ENCODE results near the gene PRDX1.
A peak's percentile ranks its signal among the peaks of the same experiment; 100 is the strongest.
"Not testable (repeated sequence)": the region's sequence is repeated elsewhere in the genome, so short reads cannot be mapped to it uniquely, and the experiment has no call there.

The PRDX1 gene

DNA sequence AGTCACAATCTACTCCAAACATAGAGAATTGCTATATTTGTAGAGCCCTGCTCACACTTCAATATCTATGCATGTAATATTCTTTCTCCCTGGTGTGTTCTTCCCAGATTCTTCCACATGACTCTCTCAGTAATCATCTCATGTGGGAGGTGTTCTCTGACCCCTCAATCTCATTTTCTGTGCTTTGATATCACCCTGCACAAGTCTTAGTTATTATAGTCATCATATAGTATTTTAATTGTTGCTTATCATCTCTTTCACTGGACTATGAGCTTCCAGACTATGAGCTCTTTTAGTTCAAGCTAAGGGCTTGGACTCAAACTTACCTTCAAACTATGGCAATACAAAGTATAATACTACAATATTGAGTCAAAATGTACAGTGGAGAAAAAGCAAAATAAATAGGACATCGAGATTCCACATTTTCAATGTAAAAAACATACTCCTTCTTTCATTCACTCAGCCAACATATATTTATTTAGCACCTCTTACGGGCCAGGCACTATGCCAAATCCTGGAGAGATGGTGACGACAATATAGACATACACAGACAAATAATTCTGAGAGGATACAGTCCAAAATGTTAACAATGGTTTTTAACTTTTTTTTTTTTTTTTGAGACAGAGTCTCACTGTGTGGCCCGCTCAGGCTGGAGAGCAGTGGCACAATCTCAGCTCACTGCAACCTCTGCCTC, 43.4 kb downstream of the PRDX1 start:
- TF ChIP-seq EZH2 (optimal IDR thresholded peaks at IDR 0.05; ENCODE audit: low read depth, low read length), result no peak
- TF ChIP-seq CTCF (IDR thresholded peaks at IDR 0.05; ENCODE audit: low read length), result no peak
- TF ChIP-seq EZH2phosphoT487 (IDR thresholded peaks at IDR 0.05; ENCODE audit: low read length), result no peak
- DNase-seq, result no peak
- Histone ChIP-seq H3K4me3 (ENCODE audit: low read length) (no peak overlapping the region), H3K9me3 (replicated peaks; ENCODE audit: insufficient read depth, low read length) (no peaks in the 10 kb centered on the region), H3K9me2 (replicated peaks; ENCODE audit: insufficient read depth, low read length) (no peaks in the 10 kb centered on the region), H4K20me1 (ENCODE audit: insufficient read depth, low read length) (no peaks in the 10 kb centered on the region), H3K36me3 (replicated peaks; ENCODE audit: insufficient read depth, low read length) (no peaks in the 10 kb centered on the region), H3K79me2 (ENCODE audit: low read length) (no peaks in the 10 kb centered on the region), H3K27me3 (replicated peaks; ENCODE audit: insufficient read depth, low read length) (no peaks in the 10 kb centered on the region), H3K4me2 (ENCODE audit: low read depth, low read length) (no peak overlapping the region), H2AFZ (ENCODE audit: low read length) (no peak overlapping the region), H3K9ac (ENCODE audit: low read length) (no peak overlapping the region), H3K4me1 (ENCODE audit: low read length) (peaks cover 2% of the 10 kb centered on the region; the same call in 1 of the 2 replicates), H3K27ac (ENCODE audit: low read length) (no peak overlapping the region), H3F3A (ENCODE audit: insufficient read depth, low read length) (peaks cover 7% of the 10 kb centered on the region; the same call in 1 of the 2 replicates)

DNA sequence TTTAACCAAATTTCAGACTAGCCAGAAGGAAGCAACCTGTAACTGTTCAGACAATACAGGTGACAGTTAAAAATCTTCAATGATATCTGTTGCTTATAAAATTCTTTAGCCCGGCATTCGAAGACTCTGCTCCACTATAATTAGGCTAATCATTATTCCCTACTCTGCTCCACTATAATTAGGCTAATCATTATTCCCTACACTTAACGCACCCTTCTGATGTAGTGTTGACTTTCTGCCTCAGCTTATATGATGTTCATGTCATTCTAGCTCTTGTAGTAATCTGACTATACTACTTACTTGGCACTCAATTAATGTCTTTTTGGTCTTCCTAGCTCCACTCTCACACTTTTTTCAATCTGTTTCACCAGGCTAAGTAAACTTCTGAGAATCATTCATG, 44.0 kb downstream of the PRDX1 start:
- Histone ChIP-seq H3K27ac (ENCODE audit: low read length) (no peak overlapping the region), H3K9me2 (replicated peaks; ENCODE audit: insufficient read depth, low read length) (no peaks in the 10 kb centered on the region), H3K79me2 (ENCODE audit: low read length) (no peaks in the 10 kb centered on the region), H3K27me3 (replicated peaks; ENCODE audit: insufficient read depth, low read length) (no peaks in the 10 kb centered on the region), H3K9ac (ENCODE audit: low read length) (no peak overlapping the region), H3F3A (ENCODE audit: insufficient read depth, low read length) (peaks cover 10% of the 10 kb centered on the region; the same call in 1 of the 2 replicates), H3K4me3 (ENCODE audit: low read length) (no peak overlapping the region), H4K20me1 (ENCODE audit: insufficient read depth, low read length) (no peaks in the 10 kb centered on the region), H3K4me2 (ENCODE audit: low read depth, low read length) (no peak overlapping the region), H3K4me1 (ENCODE audit: low read length) (peaks cover 5% of the 10 kb centered on the region; the same call in 1 of the 2 replicates), H2AFZ (ENCODE audit: low read length) (no peak overlapping the region), H3K36me3 (replicated peaks; ENCODE audit: insufficient read depth, low read length) (no peaks in the 10 kb centered on the region), H3K9me3 (replicated peaks; ENCODE audit: insufficient read depth, low read length) (no peaks in the 10 kb centered on the region)
- TF ChIP-seq CTCF (IDR thresholded peaks at IDR 0.05; ENCODE audit: low read length) (no peak), EZH2 (optimal IDR thresholded peaks at IDR 0.05; ENCODE audit: low read depth, low read length) (no peak), EZH2phosphoT487 (IDR thresholded peaks at IDR 0.05; ENCODE audit: low read length) (no peak)
- no peak for DNase-seq

GRCh38 chr1:45474194-45474593, 47.5 kb downstream of the PRDX1 start:
- H3K27me3 ChIP-seq (replicated peaks; ENCODE audit: insufficient read depth, low read length); H3K79me2 ChIP-seq (ENCODE audit: low read length); H3K9ac ChIP-seq (ENCODE audit: low read length); H2AFZ ChIP-seq (ENCODE audit: low read length); H3K4me2 ChIP-seq (ENCODE audit: low read depth, low read length); DNase-seq; H3K9me2 ChIP-seq (replicated peaks; ENCODE audit: insufficient read depth, low read length); H3K4me3 ChIP-seq (ENCODE audit: low read length); H3K9me3 ChIP-seq (replicated peaks; ENCODE audit: insufficient read depth, low read length); H3K27ac ChIP-seq (ENCODE audit: low read length); H3K36me3 ChIP-seq (replicated peaks; ENCODE audit: insufficient read depth, low read length); H4K20me1 ChIP-seq (ENCODE audit: insufficient read depth, low read length): not testable (repeated sequence)
- peaks cover 10% of the 10 kb centered on the region; the same call in 1 of the 2 replicates for H3F3A ChIP-seq (ENCODE audit: insufficient read depth, low read length)
- peaks cover 20% of the 10 kb centered on the region for H3K4me1 ChIP-seq (ENCODE audit: low read length)

- H3K4me1 ChIP-seq (ENCODE audit: low read length), result peaks cover 20% of the 10 kb centered on the region
- H3K36me3 ChIP-seq (replicated peaks; ENCODE audit: insufficient read depth, low read length), result no peaks in the 10 kb centered on the region
- DNase-seq, result peak; percentile 14
- H4K20me1 ChIP-seq (ENCODE audit: insufficient read depth, low read length), result no peaks in the 10 kb centered on the region
- no peak overlapping the region for H3K27ac ChIP-seq (ENCODE audit: low read length)
- H3K27me3 ChIP-seq (replicated peaks; ENCODE audit: insufficient read depth, low read length), result no peaks in the 10 kb centered on the region
- no peaks in the 10 kb centered on the region for H3K9me2 ChIP-seq (replicated peaks; ENCODE audit: insufficient read depth, low read length)
- H3K9me3 ChIP-seq (replicated peaks; ENCODE audit: insufficient read depth, low read length), result no peaks in the 10 kb centered on the region
- H3F3A ChIP-seq (ENCODE audit: insufficient read depth, low read length), result peaks cover 10% of the 10 kb centered on the region; the same call in 1 of the 2 replicates
- no peak overlapping the region for H3K4me2 ChIP-seq (ENCODE audit: low read depth, low read length)
- TF ChIP-seq EZH2 (optimal IDR thresholded peaks at IDR 0.05; ENCODE audit: low read depth, low read length), result no peak
- no peak for TF ChIP-seq EZH2phosphoT487 (IDR thresholded peaks at IDR 0.05; ENCODE audit: low read length)
- TF ChIP-seq CTCF (IDR thresholded peaks at IDR 0.05; ENCODE audit: low read length), result no peak
- no peaks in the 10 kb centered on the region for H3K79me2 ChIP-seq (ENCODE audit: low read length)
- no peak overlapping the region for H3K4me3 ChIP-seq (ENCODE audit: low read length)
- H3K9ac ChIP-seq (ENCODE audit: low read length), result no peak overlapping the region
- H2AFZ ChIP-seq (ENCODE audit: low read length), result no peak overlapping the region
These were observed 48.4 kb downstream of the PRDX1 start for GRCh38 chr1:45473302-45473701.
